ENCODE results near the gene SKA1.
A peak's percentile ranks its signal among the peaks of the same experiment; 100 is the strongest.

Gene SKA1, protein sequence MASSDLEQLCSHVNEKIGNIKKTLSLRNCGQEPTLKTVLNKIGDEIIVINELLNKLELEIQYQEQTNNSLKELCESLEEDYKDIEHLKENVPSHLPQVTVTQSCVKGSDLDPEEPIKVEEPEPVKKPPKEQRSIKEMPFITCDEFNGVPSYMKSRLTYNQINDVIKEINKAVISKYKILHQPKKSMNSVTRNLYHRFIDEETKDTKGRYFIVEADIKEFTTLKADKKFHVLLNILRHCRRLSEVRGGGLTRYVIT

DNA sequence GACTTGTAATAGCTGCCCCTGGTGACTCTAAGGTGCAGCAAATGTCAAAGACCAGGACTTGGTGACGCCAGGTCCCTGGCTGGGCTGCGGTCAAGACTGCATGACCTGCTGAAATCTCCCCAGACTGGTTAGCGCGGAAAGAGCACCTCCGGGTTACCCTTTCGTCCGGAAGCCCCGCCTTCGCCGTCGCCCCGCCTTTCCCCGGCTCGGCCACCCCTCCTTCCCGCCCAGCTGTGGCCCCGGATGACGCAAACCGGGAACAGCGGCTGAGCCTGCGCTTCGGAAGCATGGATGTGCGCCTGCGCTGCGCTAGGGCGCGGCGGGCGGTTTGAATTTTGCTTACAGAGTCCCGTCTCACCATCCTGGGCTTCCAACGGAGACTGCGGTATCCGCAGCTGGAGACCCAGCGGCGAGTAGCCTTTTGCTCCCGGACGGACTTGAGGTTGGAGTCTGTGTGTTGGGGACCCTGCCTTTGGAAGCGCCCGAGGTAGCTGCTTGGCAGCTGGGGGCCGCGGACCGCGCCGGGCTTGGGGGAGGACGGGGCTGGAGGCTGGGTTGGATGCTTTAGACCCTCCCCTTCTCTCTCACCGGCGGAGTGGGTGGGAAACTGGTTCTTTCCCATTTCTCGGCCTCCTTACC lies at the start of gene SKA1:
TSS of gene SKA1 (plus strand) at position 294 of the 639 bp plus-strand sequence. CDS start 785 bp downstream, outside the sequence.
- peak; percentile 85 for DNase-seq

DNA sequence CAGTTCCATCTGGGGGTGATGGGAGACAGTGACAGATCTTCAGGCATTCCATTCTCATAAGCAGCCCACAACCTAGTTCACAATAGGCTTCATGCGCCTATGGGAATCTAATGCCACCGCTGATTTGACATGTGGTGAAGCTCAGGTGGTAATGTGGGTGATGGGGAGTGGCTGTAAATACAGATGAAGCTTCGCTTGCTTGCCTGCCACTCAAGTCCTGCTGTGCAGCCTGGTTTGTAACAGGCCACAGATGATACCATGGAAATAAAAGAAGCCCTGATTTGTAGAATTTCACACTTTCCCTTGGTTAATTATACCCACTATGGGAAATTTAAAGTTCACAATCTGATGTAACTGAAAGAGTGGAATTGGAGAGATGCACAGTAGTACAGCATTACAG lies 46.9 kb upstream of the SKA1 start:
- no peak for DNase-seq

DNA sequence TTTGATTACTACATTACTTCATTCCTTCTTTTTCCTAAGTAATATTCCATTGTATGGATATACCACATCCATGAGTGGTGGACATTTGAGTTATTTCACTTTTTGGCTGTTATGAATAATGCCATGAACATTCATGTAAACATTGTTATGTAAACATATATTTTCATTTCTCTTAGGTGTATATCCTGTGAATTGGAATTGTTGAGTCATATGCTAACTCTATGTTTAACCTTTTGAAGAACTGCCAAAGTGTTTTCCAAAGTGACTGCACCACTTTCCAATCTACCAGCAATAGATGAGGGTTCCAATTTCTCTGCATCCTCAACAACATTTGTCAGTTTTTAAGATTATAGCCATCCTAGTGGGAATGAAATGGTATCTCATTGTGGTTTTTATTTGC lies 44.7 kb upstream of the SKA1 start:
- DNase-seq = no peak

DNA sequence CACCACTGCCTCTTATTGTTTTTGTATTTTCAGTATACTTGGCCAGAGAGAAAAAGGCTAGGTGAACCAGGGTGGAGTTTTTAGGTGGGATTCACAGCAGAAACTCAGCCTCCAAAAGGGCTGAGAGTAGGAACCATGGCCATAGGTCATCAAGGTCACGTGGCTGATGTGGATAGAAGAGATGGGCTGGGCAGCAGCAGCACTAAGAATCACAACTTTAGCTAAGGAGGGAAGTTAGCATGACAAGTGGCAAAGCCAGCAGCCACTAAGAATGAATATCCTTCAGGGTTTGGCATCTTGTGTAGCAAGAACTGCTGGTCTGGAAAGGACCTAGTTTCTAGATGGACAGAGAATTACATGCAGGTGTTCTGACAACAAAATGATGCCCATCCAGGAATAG lies 43.2 kb upstream of the SKA1 start:
- no peak for DNase-seq

DNA sequence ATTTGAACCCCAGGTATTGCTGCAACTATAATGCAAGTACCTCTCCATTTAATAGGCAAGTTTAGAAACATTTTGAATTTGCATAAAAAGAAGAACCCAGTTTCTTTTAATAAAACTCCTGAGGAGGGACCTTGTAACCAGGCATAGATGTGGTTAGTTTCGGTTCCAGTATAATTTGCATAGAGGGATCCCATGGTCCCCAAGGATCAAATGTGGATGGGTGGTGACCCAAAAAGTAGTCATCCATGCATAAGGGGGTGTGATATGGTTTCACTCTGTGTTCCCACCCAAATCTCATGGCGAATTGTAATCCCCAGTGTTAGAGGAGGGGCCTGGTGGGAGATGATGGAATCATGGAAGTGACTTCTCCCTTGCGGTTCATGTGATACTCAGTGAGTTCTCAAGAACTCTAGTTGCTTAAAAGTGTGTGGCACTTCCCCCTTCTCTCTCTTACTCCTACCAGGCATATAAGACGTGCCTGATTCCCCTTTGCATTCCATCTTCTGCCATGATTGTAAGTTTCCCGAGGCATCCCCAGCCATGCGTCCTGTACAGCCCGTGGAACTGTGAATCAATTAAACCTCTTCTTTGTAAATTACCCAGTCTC lies 40.2 kb upstream of the SKA1 start:
- no peak for DNase-seq

DNA sequence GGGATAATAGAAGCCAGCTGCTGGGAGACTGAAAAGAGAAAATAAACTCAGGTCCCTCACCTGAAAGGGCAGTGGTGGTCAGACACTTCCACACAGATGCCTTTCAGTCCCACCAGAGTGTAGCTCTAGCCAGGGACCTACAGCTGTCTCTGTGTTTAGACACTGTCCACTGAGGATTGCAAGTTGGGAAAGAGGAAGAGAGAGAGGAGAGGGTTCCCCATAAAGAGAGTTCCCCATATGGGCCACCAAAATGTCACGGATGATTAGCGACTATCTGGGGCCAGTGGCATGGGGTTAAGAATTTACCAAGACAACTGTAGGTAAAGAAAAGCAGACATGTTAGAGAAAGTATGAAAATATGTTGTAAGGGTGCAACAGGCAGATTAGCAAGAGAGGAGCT lies 36.7 kb upstream of the SKA1 start:
- no peak for DNase-seq

DNA sequence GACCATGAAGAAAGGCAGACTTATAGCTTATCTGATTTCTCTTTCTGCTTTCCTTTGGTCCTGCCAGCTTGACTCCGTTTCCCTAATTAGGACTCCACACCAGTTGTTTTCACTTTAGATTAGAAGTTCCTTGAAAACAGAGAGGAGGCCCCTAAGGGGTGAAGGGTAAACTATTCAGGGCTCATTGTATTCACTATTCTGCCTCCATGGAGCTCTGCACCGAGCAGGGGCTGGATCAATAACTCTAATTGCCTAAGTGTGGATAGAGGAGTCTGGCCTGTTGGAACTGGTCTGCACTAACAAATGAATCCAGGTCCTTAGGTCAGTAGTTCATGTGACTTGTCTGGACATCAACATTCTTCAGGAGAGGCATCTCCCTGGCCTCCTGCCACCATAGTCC lies 36.1 kb upstream of the SKA1 start:
- DNase-seq = no peak

DNA sequence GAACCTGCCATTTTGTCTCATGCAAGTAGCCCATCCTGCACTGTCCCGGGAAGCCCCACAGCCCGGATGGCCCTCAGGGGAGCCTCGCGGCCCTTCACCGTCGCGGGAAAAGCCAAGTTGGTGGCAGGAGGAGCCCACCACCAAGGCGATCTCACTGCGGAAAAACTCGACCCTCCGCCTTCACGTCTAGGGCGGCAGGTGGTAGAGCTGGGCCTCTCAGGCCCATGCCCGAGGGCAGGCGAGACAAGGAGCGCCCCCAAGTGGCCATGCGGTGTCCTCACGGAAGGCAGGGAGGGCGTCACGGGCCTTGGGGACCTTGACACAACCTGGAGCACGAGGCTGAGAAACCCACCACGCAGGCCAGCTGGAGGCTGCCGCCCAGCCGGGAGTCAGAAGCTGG lies 34.8 kb upstream of the SKA1 start:
- no peak for DNase-seq

DNA sequence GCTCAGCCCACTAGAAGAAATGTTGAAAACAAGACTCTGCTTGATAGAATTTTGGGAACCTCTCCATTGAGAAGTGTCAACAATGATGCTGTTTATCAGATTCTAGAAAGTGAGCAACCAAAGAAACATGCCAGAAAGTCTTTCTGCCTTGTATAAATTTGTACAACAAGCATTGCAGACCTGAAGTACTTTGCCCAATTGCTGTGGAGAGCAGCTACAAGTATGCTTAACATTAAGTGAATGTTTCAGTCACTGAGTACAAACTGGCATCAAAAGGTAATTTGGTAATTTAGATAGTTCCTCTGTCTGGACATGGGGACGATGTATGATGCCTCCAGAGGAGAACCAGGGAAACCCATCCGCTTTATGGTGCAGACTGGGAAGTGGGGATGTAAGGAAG lies 33.4 kb upstream of the SKA1 start:
- DNase-seq = no peak

DNA sequence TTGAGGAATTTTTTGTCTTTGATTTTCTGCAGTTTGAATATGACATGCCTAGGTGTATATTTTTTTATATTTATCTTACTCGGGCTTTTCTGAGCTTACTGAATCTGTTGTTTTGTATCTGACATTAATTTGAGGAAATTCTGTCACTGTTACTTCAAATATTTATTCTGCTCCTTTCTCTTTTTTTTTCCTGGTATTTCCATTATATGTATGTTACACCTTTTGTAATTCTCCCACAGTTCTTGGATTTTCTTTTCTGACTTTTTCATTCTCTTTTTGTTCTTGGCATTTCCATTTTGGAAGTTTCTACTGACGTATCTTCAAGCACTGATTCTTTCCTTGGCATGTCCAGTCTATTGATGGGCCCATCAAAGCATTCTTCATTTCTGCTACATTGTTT lies 24.1 kb upstream of the SKA1 start:
- DNase-seq = no peak

DNA sequence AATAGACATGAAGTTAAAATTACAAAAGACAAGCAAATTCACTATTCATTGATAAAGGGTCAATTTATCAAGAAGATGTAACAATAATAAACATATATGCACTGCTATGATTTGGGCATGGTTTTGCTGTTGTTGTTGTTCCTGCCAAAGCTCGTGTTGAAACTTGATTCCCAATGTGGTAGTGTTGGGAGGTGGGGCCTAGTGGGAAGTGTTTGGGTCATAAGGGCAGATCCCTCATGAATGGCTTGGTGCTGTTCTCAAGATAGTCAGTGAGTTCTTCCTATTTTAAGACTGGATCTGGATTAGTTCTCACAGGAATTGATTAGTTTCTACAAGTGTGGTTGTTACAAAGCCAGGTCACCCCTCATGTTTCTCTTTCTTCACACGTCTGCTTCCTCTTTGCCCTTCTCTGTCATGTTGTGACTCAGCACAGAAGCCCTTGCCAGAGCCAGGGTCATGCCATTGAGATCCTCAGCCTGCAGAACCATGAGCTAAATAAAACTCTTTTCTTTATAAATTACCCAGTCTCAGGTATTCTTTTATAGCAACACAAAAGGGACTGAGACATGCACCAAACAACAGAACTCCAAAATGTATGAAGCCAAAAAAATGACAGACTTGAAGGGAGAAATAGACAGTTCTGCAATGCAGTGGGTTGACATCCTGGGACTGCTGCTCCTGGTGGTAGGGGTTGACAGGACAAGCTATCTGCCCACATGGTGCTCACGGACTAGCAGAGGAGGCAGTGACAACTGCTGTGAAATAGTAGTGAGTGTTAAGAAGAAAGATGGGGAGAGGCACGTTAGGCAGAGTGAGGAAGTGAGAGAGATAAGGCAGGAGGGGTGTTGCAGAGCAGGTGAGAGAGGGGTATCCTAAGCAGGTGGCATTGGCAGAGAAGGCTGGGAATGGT lies 18.6 kb upstream of the SKA1 start:
- peak; percentile 2 for DNase-seq

DNA sequence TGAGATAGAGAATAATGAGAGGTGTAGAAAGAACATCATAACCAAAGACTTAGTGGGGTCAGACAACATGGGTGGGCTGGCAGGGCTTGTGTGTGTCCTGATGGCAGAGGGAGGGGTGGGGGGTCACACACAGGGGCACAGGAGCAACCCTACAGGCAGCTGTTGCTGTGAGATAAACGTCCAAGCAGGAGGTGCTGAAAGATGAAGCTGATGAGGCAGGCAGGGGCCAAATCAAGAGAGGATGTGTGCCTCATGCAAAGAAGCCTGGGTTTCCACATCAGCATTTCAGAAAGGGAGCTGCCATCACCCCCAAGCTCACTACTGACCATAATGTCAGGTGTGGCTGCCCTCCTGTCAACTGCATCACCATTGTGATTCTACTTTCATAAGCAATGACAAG lies 16.0 kb upstream of the SKA1 start:
- DNase-seq = no peak

DNA sequence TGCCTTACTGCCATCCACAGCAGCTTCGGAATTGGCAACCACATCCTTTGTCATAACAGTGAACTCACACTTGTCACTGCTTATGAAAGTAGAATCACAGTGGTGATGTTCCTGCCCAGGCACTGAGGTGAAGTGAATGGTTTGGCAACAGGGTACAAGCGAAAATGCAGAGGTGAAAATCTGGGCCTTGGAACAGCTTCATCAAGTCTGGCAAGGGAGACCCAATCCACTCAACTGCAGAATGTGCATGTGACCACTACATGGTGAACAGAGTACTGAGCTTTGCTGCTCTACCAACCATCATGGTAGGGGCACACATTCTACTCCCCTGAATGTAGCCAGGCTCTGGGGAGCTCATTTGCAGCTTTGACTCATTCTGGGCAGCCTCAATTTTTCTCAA lies 15.0 kb upstream of the SKA1 start:
- DNase-seq = no peak

DNA sequence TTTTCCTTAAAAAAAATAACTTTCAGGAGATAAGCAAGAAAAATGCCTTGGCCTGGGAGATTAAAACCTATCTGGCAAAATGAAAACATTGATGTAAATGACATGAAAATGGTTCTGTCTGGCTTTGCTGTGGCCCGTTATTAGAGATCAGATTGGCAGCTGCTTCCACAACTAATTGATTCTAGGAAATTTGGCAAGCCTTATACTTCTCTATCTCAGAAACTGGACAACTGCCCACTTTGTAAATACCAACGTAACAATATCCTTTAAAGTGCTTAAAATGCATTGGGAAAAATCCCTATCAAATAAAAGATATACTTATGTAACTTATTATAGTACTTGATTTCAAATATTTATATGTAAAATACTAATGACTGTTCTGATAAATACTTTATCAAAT lies 14.2 kb upstream of the SKA1 start:
- DNase-seq = no peak

DNA sequence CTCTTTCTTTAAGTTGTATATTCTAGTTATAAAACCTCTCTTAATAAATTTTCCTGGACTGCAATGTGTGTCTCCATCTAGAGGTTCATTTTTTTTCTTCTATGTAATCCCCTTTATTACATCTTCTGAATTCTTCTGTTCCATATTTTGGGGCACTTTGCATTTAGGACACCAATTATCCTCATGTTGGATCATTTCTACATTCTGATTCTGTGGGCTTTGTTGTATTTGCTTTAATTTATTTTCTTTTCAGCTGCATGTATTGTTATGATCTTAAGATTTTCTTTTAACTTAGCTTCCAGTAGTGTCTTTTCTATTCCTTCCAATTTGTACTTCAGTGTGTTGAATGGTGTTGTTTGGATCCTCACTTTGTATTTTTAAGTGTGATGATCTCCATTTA lies 5.2 kb upstream of the SKA1 start:
- DNase-seq = no peak

DNA sequence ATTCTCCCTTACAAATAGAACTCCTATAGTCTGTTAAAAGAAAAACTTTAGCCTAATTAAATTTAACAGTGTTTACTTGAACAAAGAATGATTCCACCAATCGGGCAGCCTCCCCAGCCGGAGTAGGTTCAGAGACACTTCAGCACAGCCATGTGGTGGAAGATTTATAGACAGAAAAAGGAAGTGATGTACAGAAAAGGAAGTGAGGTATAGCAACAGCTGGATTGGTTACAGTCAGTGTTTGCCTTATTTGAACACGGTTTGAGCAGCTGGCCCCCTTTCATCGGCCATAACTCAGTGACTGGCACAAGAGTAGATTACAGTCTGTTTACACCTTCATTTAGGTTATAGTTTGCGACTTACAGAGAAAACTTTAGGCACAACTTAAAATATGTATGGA lies 2.1 kb upstream of the SKA1 start:
- DNase-seq = no peak

DNA sequence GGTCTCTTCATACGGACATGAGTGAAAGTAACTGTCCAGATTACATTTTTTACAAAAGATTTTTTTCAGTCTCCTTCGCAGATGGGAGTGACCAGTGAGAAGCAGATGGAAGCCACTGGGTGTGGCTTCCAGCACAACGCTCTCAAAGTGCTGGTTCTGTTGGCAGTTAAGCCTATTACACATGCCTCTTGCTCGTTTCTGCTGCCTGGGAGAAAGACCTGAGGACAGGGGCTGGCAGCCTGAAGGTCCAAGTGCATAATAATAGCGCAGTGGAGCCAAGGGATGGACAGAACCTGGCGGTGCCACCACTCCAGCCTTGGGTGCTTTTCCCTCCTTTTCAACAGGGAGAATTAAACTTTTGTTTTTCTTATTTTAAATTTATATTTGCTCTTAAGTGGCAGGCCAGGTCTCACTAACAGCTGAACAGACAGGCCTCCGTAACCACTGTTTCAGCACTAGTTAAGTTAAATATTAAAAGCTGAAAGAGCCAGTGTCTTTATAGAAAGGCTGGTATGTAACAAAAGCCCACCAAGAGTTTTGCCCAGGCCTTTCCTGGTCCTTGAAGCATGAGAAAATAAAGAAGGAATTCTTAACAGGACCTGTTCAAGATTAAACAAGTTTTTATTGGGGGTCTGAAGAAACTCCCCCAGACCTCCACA lies 1.2 kb upstream of the SKA1 start:
- no peak for DNase-seq

DNA sequence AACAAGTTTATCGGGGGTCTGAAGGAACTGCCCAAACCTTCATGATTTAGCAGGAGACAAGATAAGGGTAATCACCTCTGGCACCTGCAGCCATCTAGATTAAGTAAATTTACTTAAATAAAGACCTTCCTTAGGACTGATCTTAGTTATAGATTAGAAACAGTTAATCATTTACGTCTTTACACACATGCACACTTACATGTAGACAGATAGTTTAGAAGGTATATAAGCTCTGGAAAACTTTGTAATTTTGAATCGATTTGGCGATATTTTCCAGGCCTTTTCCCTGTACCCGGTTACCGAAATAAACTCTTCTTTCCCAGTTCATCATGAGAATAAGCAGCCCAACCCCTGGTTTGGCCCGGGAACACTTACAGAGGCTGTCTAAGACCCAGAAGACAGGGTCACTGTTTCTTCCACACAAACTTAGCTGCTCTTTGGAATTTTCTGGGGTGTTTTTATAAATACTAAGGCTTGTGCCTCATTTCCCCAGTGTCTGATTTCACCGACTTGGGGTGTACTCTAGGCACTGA lies 560 bp upstream of the SKA1 start:
- no peak for DNase-seq

DNA sequence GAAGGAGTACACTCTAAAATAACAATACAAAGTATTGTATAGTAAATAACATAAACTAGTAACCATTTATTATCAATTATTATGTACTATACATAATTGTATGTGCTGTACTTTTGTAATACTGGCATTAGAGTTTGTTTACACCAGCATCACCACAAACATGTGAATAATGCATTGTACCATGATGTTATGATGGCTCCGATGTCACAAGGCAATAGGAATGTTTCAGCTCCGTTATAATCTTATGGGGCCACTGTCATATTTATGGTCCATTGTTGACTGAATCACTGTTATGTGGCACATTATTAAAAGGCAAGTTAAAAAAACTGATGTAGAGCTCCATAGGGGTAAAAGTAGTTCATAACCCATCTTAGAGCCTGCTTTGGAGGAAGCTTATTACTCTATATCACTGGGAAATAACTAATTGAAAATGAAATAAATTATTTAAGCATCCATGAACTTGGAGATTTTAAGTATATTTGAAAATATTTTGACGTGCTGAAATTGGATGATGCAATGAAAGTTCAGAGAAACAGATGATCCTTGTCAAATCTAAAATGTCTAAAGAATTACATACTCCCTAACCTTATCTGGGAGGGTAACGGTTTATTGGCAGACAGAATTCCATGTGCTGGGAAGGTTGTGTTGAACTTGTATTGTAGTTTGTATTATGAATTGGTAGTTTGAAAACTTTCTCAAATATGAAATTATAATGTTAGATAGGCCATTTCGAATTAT lies 2.4 kb downstream of the SKA1 start:
- no peak for DNase-seq

DNA sequence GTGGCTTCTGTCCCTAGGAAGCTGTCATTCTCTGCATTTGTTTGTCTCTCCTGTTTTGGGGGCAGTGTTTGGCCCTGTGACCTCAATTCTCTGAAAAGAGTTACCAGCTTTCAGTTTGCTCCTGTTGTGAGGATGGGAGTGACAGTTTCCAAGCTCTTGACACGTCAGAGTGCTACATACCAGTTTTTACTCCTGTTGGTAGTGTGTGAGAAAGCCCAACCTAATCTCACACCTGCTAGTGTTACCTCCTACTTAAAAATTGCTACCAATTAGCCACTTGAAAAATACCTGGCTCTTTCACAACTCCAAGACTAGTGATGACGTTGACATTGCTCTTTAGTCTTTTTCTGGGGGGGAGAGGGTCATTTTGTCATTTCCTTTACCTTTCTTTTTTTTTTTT lies 14.1 kb downstream of the SKA1 start:
- DNase-seq = no peak

DNA sequence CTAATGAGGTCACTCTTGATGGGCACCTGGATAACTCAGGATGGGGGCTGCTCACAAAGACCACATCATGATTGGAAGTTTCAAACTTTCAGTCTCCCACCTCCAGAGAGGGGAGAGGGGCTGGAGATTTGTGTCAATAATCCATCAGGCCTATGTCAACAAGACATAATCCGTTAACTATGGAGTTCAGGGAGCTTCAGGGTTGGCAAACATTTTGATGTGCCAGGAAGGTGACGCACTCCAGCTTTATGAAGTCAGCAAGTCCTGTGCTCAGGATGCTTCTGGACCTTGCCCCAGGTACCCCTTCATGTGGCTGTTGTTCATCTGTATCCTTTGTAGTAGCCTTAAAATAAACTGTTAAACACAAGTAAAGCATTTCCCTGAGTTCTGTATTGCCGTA lies 19.0 kb downstream of the SKA1 start:
- DNase-seq = no peak

DNA sequence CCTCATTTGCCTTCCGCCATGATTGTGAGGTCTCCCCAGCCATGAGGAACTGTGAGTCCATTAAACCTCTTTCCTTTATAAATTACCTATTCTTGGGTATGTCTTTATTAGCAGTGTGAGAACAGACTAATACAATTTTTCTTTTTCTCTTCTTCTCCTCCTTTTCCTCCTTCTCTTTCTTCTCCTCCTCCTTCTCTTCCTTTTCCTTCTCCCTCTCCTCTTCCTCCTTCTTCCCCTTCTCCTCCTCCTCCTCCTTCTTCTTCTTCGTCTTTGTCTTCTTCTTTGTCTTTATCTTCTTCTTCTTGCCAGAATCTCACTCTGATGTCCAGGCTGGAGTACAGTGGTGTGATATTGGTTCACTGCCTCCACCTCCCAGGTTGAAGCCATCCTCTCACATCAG lies 20.2 kb downstream of the SKA1 start:
- no peak for DNase-seq

All from SHP77 treated with DMSO at 0.1 percent for 48 hours (cell line).